ENCODE results near the gene DMRT1.

GRCh38 chr9:892123-892522 is 50.6 kb downstream of the DMRT1 start:
- TF ChIP-seq POLR2AphosphoS5 (IDR thresholded peaks at IDR 0.05; ENCODE audit: low read depth, low read length) (no peak), POLR2A (IDR thresholded peaks at IDR 0.05; ENCODE audit: low read depth, low read length) (no peak)

Data from GM12892 (cell line).